ENCODE measurements around the gene SMAD9.

The SMAD9 gene

GRCh38 chr13:36959456-36960116, 39.5 kb upstream of the SMAD9 start:
- no peaks in the 10 kb centered on the region for H3K9me2 ChIP-seq (replicated peaks; ENCODE audit: insufficient read depth, low read length)
- no peak overlapping the region for H3K4me3 ChIP-seq (ENCODE audit: low read length)
- no peak overlapping the region for H3K27ac ChIP-seq (ENCODE audit: low read length)
- no peaks in the 10 kb centered on the region for H3K36me3 ChIP-seq (replicated peaks; ENCODE audit: insufficient read depth, low read length)
- TF ChIP-seq EZH2phosphoT487 (IDR thresholded peaks at IDR 0.05; ENCODE audit: low read length) = no peak
- no peak for TF ChIP-seq CTCF (IDR thresholded peaks at IDR 0.05; ENCODE audit: low read length)
- no peak for TF ChIP-seq EZH2 (optimal IDR thresholded peaks at IDR 0.05; ENCODE audit: low read depth, low read length)
- no peak overlapping the region for H3K9ac ChIP-seq (ENCODE audit: low read length)
- no peak for DNase-seq
- H3K9me3 ChIP-seq (replicated peaks; ENCODE audit: insufficient read depth, low read length) = no peaks in the 10 kb centered on the region
- H3K79me2 ChIP-seq (ENCODE audit: low read length) = no peaks in the 10 kb centered on the region
- no peaks in the 10 kb centered on the region for H3K27me3 ChIP-seq (replicated peaks; ENCODE audit: insufficient read depth, low read length)
- no peaks in the 10 kb centered on the region for H3K4me1 ChIP-seq (ENCODE audit: low read length)
- no peak overlapping the region for H2AFZ ChIP-seq (ENCODE audit: low read length)
- no peak overlapping the region for H3K4me2 ChIP-seq (ENCODE audit: low read depth, low read length)
- H3F3A ChIP-seq (ENCODE audit: insufficient read depth, low read length) = no peaks in the 10 kb centered on the region
- H4K20me1 ChIP-seq (ENCODE audit: insufficient read depth, low read length) = no peaks in the 10 kb centered on the region

- H4K20me1 ChIP-seq (ENCODE audit: insufficient read depth, low read length) = no peaks in the 10 kb centered on the region
- H3K4me2 ChIP-seq (ENCODE audit: low read depth, low read length) = no peak overlapping the region
- H3K4me3 ChIP-seq (ENCODE audit: low read length) = no peak overlapping the region
- no peak for DNase-seq
- H3K36me3 ChIP-seq (replicated peaks; ENCODE audit: insufficient read depth, low read length) = no peaks in the 10 kb centered on the region
- no peak overlapping the region for H3K9ac ChIP-seq (ENCODE audit: low read length)
- H3K9me2 ChIP-seq (replicated peaks; ENCODE audit: insufficient read depth, low read length) = no peaks in the 10 kb centered on the region
- H3K9me3 ChIP-seq (replicated peaks; ENCODE audit: insufficient read depth, low read length) = no peaks in the 10 kb centered on the region
- H3F3A ChIP-seq (ENCODE audit: insufficient read depth, low read length) = no peaks in the 10 kb centered on the region
- H3K27ac ChIP-seq (ENCODE audit: low read length) = no peak overlapping the region
- TF ChIP-seq CTCF (IDR thresholded peaks at IDR 0.05; ENCODE audit: low read length) = no peak
- TF ChIP-seq EZH2 (optimal IDR thresholded peaks at IDR 0.05; ENCODE audit: low read depth, low read length) = no peak
- no peak for TF ChIP-seq EZH2phosphoT487 (IDR thresholded peaks at IDR 0.05; ENCODE audit: low read length)
- H3K4me1 ChIP-seq (ENCODE audit: low read length) = no peaks in the 10 kb centered on the region
- H3K79me2 ChIP-seq (ENCODE audit: low read length) = no peaks in the 10 kb centered on the region
- H3K27me3 ChIP-seq (replicated peaks; ENCODE audit: insufficient read depth, low read length) = no peaks in the 10 kb centered on the region
- H2AFZ ChIP-seq (ENCODE audit: low read length) = no peak overlapping the region
These were observed 34.5 kb upstream of the SMAD9 start for GRCh38 chr13:36954542-36954941.

GRCh38 chr13:36950920-36951319, 30.9 kb upstream of the SMAD9 start:
- no peaks in the 10 kb centered on the region for H3K9me3 ChIP-seq (replicated peaks; ENCODE audit: insufficient read depth, low read length)
- H3K27me3 ChIP-seq (replicated peaks; ENCODE audit: insufficient read depth, low read length) = no peaks in the 10 kb centered on the region
- H3K9me2 ChIP-seq (replicated peaks; ENCODE audit: insufficient read depth, low read length) = no peaks in the 10 kb centered on the region
- no peak overlapping the region for H3K27ac ChIP-seq (ENCODE audit: low read length)
- no peak overlapping the region for H3K4me3 ChIP-seq (ENCODE audit: low read length)
- TF ChIP-seq EZH2 (optimal IDR thresholded peaks at IDR 0.05; ENCODE audit: low read depth, low read length) = no peak
- TF ChIP-seq EZH2phosphoT487 (IDR thresholded peaks at IDR 0.05; ENCODE audit: low read length) = no peak
- no peak for TF ChIP-seq CTCF (IDR thresholded peaks at IDR 0.05; ENCODE audit: low read length)
- no peak overlapping the region for H3K4me2 ChIP-seq (ENCODE audit: low read depth, low read length)
- no peak for DNase-seq
- no peaks in the 10 kb centered on the region for H4K20me1 ChIP-seq (ENCODE audit: insufficient read depth, low read length)
- no peaks in the 10 kb centered on the region for H3K4me1 ChIP-seq (ENCODE audit: low read length)
- H2AFZ ChIP-seq (ENCODE audit: low read length) = no peak overlapping the region
- H3K79me2 ChIP-seq (ENCODE audit: low read length) = no peaks in the 10 kb centered on the region
- no peaks in the 10 kb centered on the region for H3F3A ChIP-seq (ENCODE audit: insufficient read depth, low read length)
- H3K36me3 ChIP-seq (replicated peaks; ENCODE audit: insufficient read depth, low read length) = no peaks in the 10 kb centered on the region
- no peak overlapping the region for H3K9ac ChIP-seq (ENCODE audit: low read length)
